ENCODE measurements around the gene ADNP.

Gene ADNP

GRCh38 chr20:50844430-50845100 is 86.7 kb downstream of the ADNP start:
- DNase-seq = no peak

- no peak for DNase-seq
Measured at GRCh38 chr20:50843331-50844276, 87.6 kb downstream of the ADNP start.

DNA sequence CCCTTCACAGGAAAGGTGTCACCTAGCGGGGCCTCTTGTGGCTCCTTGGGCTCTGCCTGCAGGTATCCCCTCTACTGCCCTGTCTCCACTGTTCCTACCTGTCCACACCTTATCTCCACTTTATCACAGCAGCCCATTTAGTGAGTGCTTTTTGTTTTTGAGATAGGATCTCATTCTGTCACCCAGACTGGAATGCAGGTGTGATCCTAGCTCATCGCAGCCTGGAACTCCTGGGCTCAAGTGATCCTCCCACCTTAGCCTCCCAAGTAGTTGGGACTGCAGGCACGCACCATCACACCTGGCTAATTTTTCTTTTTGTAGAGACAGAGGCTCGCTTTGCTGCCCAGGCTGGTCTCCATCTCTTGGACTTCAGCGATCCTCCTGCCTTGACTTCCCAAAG is 88.4 kb downstream of the ADNP start:
- DNase-seq = no peak
